Fibroblast of lung (primary cell): Measurements from ENCODE around the gene WHAMM.

Experiments
- EZH2 ChIP-seq: IDR thresholded peaks from 2 replicates; pipeline ENCODE4 v1.5.1; 2012; ENCODE audit warnings: low read length, control low read depth, mild to moderate bottlenecking; ENCODE audit errors: missing control alignments
- TF ChIP-seq, protein P1 (sequence below), 2 donors: IDR thresholded peaks in 1 of 2; conservative IDR thresholded peaks in 1 of 2; 1 replicate in 1 of 2; 2 replicates in 1 of 2; pipeline ENCODE4 v1.5.1; 2011 to 2012; ENCODE audit warnings: low read length in 2 of 2, control low read depth in 1 of 2, inconsistent platforms in 1 of 2, low read depth in 1 of 2, mild to moderate bottlenecking in 1 of 2

DNA sequence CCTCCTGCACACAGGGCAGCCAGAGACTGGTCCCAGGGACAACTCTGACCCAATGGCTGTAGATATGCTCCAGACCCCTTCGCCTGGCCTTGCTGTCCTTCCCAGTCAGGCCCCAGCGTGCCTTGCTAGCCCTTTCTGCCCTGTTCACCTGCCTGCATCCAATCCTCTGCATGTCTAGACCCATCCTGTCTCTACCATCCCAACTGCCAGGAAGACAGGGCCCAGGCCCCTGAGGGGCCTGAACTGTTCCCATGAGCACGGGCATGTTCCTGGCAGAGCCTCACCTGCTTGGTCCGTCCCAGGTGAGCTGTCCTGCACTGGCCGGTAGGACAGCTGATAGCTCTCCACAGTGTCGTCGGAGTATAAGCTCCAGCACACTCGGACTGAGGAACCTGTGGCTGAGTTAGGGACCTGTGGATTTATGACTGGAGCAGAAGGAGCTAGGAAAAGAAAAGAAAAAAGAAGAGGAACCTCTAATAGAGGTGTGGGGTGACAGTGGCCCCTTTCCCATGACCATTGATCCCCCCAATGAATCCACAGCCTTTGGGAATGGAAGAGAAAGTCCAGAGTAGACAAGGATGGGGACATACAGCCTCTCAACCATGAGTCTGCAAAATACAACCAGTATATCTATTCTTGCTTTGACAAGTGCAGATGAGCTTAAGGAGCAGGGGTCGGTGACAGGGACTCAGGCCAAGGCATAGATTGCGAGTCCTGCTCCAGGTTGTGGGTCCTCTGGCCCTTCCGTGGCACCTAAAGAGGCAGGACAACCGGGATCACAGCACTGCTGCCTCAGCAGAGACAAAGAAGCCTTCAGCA lies 37.4 kb upstream of the WHAMM start:
- TF ChIP-seq, protein P1, sequence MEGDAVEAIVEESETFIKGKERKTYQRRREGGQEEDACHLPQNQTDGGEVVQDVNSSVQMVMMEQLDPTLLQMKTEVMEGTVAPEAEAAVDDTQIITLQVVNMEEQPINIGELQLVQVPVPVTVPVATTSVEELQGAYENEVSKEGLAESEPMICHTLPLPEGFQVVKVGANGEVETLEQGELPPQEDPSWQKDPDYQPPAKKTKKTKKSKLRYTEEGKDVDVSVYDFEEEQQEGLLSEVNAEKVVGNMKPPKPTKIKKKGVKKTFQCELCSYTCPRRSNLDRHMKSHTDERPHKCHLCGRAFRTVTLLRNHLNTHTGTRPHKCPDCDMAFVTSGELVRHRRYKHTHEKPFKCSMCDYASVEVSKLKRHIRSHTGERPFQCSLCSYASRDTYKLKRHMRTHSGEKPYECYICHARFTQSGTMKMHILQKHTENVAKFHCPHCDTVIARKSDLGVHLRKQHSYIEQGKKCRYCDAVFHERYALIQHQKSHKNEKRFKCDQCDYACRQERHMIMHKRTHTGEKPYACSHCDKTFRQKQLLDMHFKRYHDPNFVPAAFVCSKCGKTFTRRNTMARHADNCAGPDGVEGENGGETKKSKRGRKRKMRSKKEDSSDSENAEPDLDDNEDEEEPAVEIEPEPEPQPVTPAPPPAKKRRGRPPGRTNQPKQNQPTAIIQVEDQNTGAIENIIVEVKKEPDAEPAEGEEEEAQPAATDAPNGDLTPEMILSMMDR (conservative IDR thresholded peaks at IDR 0.05 in 1 of 2, IDR thresholded peaks at IDR 0.05 in 1 of 2; ENCODE audit: low read depth in 1 of 2, low read length in 2 of 2): no peak
- no peak for TF ChIP-seq EZH2
